ENCODE results near the gene CCDC200. TPM values are rescaled to one million over a fixed set of nuclear protein-coding genes. Genes with fewer than 3 reads are reported as not detected.
"Not testable (repeated sequence)": the region's sequence is repeated elsewhere in the genome, so short reads cannot be mapped to it uniquely, and the experiment has no call there.

The CCDC200 gene
- total RNA-seq = not detected

- CTCF ChIA-PET; H3K36me3 Mint-ChIP-seq (ENCODE audit: low read depth); DNase-seq; H3K27ac Mint-ChIP-seq; H3K4me1 Mint-ChIP-seq; H3K27me3 Mint-ChIP-seq; H3K4me3 Mint-ChIP-seq; H3K9me3 Mint-ChIP-seq; POLR2A ChIA-PET: not testable (repeated sequence)
Observed at GRCh38 chr17:43228020-43228782, at the start of gene CCDC200. CCDC200 (minus strand) TSS chr17:43228623; CDS start chr17:43228554, 69 bp downstream.

GRCh38 chr17:43272914-43273313 is 44.5 kb upstream of the CCDC200 start:
- POLR2A ChIA-PET; CTCF ChIA-PET; H3K9me3 Mint-ChIP-seq; H3K4me1 Mint-ChIP-seq; DNase-seq; H3K27ac Mint-ChIP-seq; H3K27me3 Mint-ChIP-seq; H3K36me3 Mint-ChIP-seq (ENCODE audit: low read depth); H3K4me3 Mint-ChIP-seq: not testable (repeated sequence)

GRCh38 chr17:43272483-43272882 is 44.1 kb upstream of the CCDC200 start:
- H3K9me3 Mint-ChIP-seq; H3K27me3 Mint-ChIP-seq; H3K4me1 Mint-ChIP-seq; H3K36me3 Mint-ChIP-seq (ENCODE audit: low read depth); POLR2A ChIA-PET; H3K4me3 Mint-ChIP-seq; CTCF ChIA-PET: not testable (repeated sequence)
- peak; percentile 7 for DNase-seq
- H3K27ac Mint-ChIP-seq = peak overlapping the region; percentile 85

- CTCF ChIA-PET; H3K4me1 Mint-ChIP-seq; H3K9me3 Mint-ChIP-seq; DNase-seq; H3K27me3 Mint-ChIP-seq; POLR2A ChIA-PET; H3K27ac Mint-ChIP-seq; H3K4me3 Mint-ChIP-seq; H3K36me3 Mint-ChIP-seq (ENCODE audit: low read depth): not testable (repeated sequence)
Observed at GRCh38 chr17:43270552-43271504, 42.4 kb upstream of the CCDC200 start.

GRCh38 chr17:43246456-43246855 is 18.0 kb upstream of the CCDC200 start:
- H3K27ac Mint-ChIP-seq; DNase-seq; H3K36me3 Mint-ChIP-seq (ENCODE audit: low read depth); POLR2A ChIA-PET; H3K9me3 Mint-ChIP-seq; H3K4me3 Mint-ChIP-seq; H3K4me1 Mint-ChIP-seq; H3K27me3 Mint-ChIP-seq; CTCF ChIA-PET: not testable (repeated sequence)

GRCh38 chr17:43240596-43241352 is 12.4 kb upstream of the CCDC200 start:
- H3K36me3 Mint-ChIP-seq (ENCODE audit: low read depth); CTCF ChIA-PET: not testable (repeated sequence)

GRCh38 chr17:43239597-43239996 is 11.2 kb upstream of the CCDC200 start:
- H3K4me3 Mint-ChIP-seq; DNase-seq; H3K27ac Mint-ChIP-seq; H3K4me1 Mint-ChIP-seq; H3K9me3 Mint-ChIP-seq; CTCF ChIA-PET; H3K27me3 Mint-ChIP-seq; POLR2A ChIA-PET; H3K36me3 Mint-ChIP-seq (ENCODE audit: low read depth): not testable (repeated sequence)

More at GRCh38 chr17:43240596-43241352, 12.4 kb upstream of the CCDC200 start:
- H3K4me3 Mint-ChIP-seq, H3K27ac Mint-ChIP-seq, DNase-seq, POLR2A ChIA-PET, H3K27me3 Mint-ChIP-seq, H3K9me3 Mint-ChIP-seq, H3K4me1 Mint-ChIP-seq: not testable (repeated sequence)

GRCh38 chr17:43233877-43234276 is 5.5 kb upstream of the CCDC200 start, which contains the start of gene RNU2-1:
RNU2-1 (minus strand) TSS chr17:43233977.
- CTCF ChIA-PET; H3K27me3 Mint-ChIP-seq; H3K36me3 Mint-ChIP-seq (ENCODE audit: low read depth); DNase-seq; H3K9me3 Mint-ChIP-seq; H3K4me1 Mint-ChIP-seq; POLR2A ChIA-PET: not testable (repeated sequence)
- H3K27ac Mint-ChIP-seq = peak within 1 kb of the TSS; percentile 68
- peak within 1 kb of the TSS; percentile 36 for H3K4me3 Mint-ChIP-seq

- H3K36me3 Mint-ChIP-seq (ENCODE audit: low read depth); H3K27me3 Mint-ChIP-seq; H3K4me1 Mint-ChIP-seq; CTCF ChIA-PET; POLR2A ChIA-PET; DNase-seq; H3K9me3 Mint-ChIP-seq: not testable (repeated sequence)
- Mint-ChIP-seq H3K27ac (peak overlapping the region; percentile 68), H3K4me3 (peak overlapping the region; percentile 36)
Observed at GRCh38 chr17:43233263-43233662, 4.8 kb upstream of the CCDC200 start.

- H3K27me3 Mint-ChIP-seq; H3K36me3 Mint-ChIP-seq (ENCODE audit: low read depth); H3K4me3 Mint-ChIP-seq; CTCF ChIA-PET; H3K4me1 Mint-ChIP-seq; H3K27ac Mint-ChIP-seq; H3K9me3 Mint-ChIP-seq; POLR2A ChIA-PET: not testable (repeated sequence)
- peak; percentile 43 for DNase-seq
Observed at GRCh38 chr17:43232021-43232699, 3.7 kb upstream of the CCDC200 start.

- H3K4me3 Mint-ChIP-seq; H3K4me1 Mint-ChIP-seq; H3K27me3 Mint-ChIP-seq; CTCF ChIA-PET; H3K9me3 Mint-ChIP-seq; H3K27ac Mint-ChIP-seq; H3K36me3 Mint-ChIP-seq (ENCODE audit: low read depth); DNase-seq; POLR2A ChIA-PET: not testable (repeated sequence)
Observed at GRCh38 chr17:43231205-43232020, 3.0 kb upstream of the CCDC200 start.

- peaks cover 2% of the 10 kb centered on the region for H3K36me3 Mint-ChIP-seq (ENCODE audit: low read depth)
- H3K4me3 Mint-ChIP-seq = no peak overlapping the region
- CTCF ChIA-PET = interaction anchor here (0.9 to 1.6 kb wide), 4 partner anchors 9 to 258 kb away, joined by 3 to 7 read pairs (median 3); partner anchors contain the start of genes DHX8 and TMEM106A
- peaks cover 6% of the 10 kb centered on the region for H3K4me1 Mint-ChIP-seq
- DNase-seq = no peak
- no peak overlapping the region for H3K27ac Mint-ChIP-seq
- POLR2A ChIA-PET = interaction anchor here (0.5 to 0.7 kb wide), 2 partner anchors 90 to 115 kb away, joined by 3 to 5 read pairs; no protein-coding TSS in a partner anchor
- no peaks in the 10 kb centered on the region for H3K9me3 Mint-ChIP-seq
- no peaks in the 10 kb centered on the region for H3K27me3 Mint-ChIP-seq
Observed at GRCh38 chr17:43226393-43226792, 2.0 kb downstream of the CCDC200 start.
